ENCODE measurements around the gene TRIM33. TPM values are rescaled to one million over a fixed set of nuclear protein-coding genes. Genes with fewer than 3 reads are reported as not detected.

The TRIM33 gene
- total RNA-seq, 1 donor: 37.4 TPM

DNA sequence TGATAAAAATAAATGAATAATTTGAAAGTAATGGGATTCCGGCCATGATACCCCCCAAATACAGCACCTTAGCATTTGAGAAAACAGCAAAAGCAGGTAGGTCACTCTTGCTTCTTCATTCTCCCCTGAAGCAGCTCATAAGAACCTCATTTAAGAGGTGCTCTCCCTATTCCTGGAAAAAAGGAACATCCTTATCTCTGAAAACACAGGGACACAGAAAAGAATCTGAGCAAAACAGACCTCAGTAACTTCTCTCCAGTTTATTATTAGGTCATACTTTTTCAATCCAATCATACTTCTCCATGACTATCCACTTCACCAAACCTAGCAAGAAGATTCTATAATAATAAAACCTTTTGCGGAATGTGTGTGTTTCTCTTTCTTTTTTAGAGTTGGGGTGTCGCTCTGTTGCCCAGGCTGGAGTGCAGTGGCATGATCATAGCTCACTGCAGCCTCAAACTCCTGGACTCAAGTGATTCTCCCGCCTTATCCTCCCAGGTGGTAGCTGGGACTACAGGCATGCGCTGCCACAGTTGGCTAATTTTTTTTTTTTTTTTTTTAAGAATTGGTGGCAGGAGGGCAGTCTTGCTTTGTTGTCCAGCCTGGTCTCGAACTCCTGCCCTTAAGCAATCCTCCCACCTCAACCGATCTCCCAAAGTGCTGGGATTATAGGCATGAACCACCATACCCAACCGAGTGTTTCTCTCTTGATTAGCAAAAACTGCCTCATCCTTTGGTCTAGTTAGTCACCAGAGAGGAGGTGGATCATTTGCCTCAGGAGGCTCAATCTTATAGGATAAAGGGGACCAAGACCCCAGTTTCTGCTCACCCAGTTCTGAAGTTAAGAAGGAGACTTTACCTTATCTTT, 10.6 kb upstream of the TRIM33 start:
- H3K4me3 ChIP-seq (ENCODE audit: low read depth, low read length): no peak overlapping the region
- DNase-seq (ENCODE audit: low read depth): no peak

DNA sequence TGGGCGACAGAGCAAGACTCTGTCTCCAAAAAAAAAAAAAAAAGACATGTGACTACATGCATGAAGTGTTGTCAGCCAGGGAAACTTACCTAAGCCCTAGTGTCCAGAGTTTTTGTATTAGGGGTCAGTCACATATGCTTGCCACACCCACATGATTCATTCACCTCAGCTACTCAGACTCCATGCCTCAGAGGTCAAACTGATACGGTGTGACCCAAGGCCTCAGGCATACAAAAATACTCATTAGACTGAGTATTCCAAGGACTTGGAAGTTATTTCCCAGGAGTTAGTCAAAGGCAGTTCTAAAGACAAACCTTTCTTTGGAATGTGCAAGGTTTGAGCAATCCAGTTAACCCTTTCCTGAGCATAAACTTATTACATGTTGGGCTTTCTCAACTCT, 6.3 kb upstream of the TRIM33 start:
- no peak overlapping the region for H3K4me3 ChIP-seq (ENCODE audit: low read depth, low read length)
- DNase-seq (ENCODE audit: low read depth): peak; percentile 12
- TF ChIP-seq, protein P1, sequence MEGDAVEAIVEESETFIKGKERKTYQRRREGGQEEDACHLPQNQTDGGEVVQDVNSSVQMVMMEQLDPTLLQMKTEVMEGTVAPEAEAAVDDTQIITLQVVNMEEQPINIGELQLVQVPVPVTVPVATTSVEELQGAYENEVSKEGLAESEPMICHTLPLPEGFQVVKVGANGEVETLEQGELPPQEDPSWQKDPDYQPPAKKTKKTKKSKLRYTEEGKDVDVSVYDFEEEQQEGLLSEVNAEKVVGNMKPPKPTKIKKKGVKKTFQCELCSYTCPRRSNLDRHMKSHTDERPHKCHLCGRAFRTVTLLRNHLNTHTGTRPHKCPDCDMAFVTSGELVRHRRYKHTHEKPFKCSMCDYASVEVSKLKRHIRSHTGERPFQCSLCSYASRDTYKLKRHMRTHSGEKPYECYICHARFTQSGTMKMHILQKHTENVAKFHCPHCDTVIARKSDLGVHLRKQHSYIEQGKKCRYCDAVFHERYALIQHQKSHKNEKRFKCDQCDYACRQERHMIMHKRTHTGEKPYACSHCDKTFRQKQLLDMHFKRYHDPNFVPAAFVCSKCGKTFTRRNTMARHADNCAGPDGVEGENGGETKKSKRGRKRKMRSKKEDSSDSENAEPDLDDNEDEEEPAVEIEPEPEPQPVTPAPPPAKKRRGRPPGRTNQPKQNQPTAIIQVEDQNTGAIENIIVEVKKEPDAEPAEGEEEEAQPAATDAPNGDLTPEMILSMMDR (IDR thresholded peaks at IDR 0.05; ENCODE audit: insufficient read depth, low read length): no peak

More for the DNA sequence above, 10.6 kb upstream of the TRIM33 start:
- TF ChIP-seq, protein P1 (IDR thresholded peaks at IDR 0.05; ENCODE audit: insufficient read depth, low read length): no peak

DNA sequence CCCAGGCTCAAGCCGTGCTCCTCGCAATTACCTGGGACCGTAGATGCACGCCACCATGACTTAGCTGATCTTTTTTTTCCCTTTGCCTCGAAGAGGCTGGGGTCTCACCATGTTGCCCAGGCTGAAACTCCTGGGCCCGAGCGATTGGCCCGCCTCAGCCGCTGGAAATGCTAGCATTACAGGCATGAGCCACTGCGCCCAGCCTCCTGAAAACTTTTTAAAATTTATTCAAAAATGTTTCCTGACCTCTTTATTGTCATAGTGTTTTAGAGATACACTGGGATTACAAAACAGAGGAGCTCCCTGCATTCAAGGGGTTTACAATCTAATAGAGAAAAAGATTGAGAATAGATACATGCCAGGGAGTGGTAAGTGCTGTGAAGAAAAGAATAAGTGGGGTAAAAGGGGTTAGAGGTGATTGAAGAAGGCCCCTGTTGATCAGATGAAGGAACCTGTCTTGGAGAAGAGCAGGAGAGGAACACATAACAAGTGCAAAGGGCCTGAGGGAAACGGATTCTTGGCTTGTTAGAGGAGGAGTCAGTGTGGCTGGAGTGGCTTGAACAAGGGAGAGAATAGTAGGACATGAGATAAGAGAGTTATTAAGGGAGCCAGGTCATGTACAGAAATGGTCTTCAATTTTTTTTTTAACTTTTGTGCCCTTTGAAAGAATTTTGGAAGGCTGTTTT, 1.7 kb upstream of the TRIM33 start:
- H3K4me3 ChIP-seq (ENCODE audit: low read depth, low read length): no peak overlapping the region
- DNase-seq (ENCODE audit: low read depth): no peak
- TF ChIP-seq, protein P1 (IDR thresholded peaks at IDR 0.05; ENCODE audit: insufficient read depth, low read length): no peak

DNA sequence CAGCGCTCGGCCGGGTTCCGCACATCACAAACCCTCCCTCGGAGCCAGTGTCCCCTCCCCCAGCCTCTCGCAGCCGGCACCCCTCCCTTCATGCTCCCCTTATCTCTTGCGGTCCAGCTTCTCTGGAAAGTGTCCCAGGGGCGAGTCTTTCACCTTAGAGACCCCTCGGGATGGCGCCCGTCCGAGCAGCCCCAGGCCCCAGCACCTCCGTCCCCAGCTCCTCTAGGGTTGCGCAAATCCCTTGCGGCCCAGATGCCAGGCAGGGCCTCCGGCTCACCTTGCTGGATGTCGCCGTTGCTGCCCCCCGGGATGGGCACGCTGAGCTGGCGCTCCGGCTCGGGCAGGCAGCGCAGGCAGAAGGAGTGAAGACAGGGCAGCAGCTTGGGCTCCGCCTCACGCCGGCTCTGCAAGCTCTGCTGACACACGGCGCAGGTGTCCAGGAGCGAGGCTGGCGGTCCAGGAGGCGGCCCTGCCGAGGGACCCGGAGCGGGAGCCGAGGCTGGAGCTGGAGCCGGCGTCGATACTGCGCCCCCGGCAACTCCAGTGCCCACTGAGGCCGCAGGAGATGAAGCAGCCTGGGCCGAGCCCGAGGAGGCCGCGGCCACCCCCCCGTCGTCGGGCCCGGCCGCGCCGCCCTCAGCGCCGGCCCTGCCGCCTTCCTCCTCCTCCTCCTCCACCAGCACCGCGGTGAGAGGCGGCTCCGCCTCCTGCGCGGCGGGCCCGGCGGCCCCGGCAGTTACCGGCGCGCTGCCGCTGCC, 550 bp downstream of the TRIM33 start:
- peak; percentile 26 for DNase-seq (ENCODE audit: low read depth)
- peak overlapping the region; percentile 98 for H3K4me3 ChIP-seq (ENCODE audit: low read depth, low read length)
- TF ChIP-seq, protein P1 (IDR thresholded peaks at IDR 0.05; ENCODE audit: insufficient read depth, low read length): no peak

DNA sequence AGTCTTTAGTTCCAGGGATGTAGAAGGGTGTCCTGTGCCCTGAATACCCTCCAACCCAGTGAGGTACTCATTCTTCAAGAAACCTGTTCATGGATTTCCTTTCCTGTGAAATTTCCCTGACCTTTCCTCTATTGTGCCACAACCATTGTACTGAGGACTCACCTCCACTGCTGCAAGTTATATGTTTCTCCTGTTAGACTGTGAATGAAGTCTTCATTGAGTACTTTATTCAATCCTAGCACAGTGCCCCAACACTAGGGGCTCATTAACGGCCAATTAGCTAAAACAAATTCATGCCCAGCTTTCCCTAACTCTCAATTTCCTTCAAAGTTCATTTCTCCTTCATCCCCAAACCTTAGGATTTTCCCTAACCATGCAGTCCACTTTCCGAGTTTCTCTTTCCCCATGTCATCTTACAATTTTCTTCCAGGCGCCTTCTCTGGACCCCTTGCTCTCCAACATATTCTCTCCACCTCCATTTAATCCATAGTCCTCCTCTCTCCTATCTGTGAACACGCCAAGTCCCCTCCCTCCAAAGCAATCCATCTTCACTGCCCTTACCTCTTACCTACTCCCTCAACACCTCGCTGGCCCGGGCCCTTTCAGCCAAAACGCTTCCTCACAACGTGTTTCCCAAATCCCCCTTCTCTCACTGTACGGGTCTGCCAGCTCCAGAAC, 1.3 kb downstream of the TRIM33 start:
- TF ChIP-seq, protein P1 (IDR thresholded peaks at IDR 0.05; ENCODE audit: insufficient read depth, low read length): no peak
- DNase-seq (ENCODE audit: low read depth): no peak
- H3K4me3 ChIP-seq (ENCODE audit: low read depth, low read length): peak overlapping the region; percentile 98

DNA sequence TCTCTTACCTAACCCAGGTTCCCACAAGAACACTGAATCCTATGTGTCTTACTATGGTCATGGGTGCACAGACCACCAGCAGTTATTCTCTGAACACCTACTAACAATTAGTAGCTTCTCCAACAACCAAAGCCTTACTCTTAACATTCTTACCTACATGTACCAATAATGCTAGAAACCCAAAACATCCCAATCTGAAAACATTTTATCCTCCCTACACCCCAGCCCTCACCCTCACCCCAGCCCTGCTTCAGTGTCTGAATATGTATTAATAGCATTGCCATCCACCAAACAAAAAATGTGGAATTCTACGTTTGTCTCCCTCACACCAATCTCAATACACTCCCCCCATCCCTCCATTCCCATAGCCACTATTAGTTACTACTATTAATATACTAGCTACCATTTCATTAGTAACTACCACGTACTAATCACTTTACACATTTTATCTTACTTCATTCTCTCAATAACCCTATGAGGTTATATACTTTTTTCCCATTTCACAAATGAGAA, 2.6 kb downstream of the TRIM33 start:
- H3K4me3 ChIP-seq (ENCODE audit: low read depth, low read length): peak overlapping the region; percentile 98
- TF ChIP-seq, protein P1 (IDR thresholded peaks at IDR 0.05; ENCODE audit: insufficient read depth, low read length): no peak
- no peak for DNase-seq (ENCODE audit: low read depth)

Measured in fibroblast of the aortic adventitia (primary cell).